CD14-positive monocyte (primary cell): ENCODE data around the gene SATB2. TPM values are rescaled to one million over a fixed set of nuclear protein-coding genes. Genes with fewer than 3 reads are reported as not detected.

Source experiments
- DNase-seq, 3 donors: peaks; one replicate each; pipeline ENCODE4 v3.0.0-alpha.2; 2011 to 2022
- H2AFZ ChIP-seq: 2 replicates; pipeline ENCODE4 v1.6.0; 2012; ENCODE audit warnings: mild to moderate bottlenecking, low read depth, low read length, inconsistent platforms; ENCODE audit not compliant: insufficient read depth, poor library complexity, severe bottlenecking
- H3K27ac ChIP-seq, 2 donors: 1 replicate in 1 of 2; 2 replicates in 1 of 2; pipeline ENCODE4 v1.5.1; 2012 to 2013; ENCODE audit warnings: low read length in 2 of 2, control low read depth in 1 of 2, inconsistent platforms in 1 of 2, low read depth in 1 of 2, mild to moderate bottlenecking in 1 of 2
- H3K27me3 ChIP-seq, 2 donors: one replicate each; pipeline versions ENCODE4 v1.6.0 to v1.6.1; 2011 to 2013; ENCODE audit warnings: low read length in 2 of 2; ENCODE audit not compliant: control insufficient read depth in 2 of 2, insufficient read depth in 2 of 2
- H3K36me3 ChIP-seq, 2 donors: replicated peaks in 1 of 2; 1 replicate in 1 of 2; 2 replicates in 1 of 2; pipeline versions ENCODE4 v1.5.1 to v1.6.1; 2012 to 2013; ENCODE audit warnings: low read length in 2 of 2, control low read depth in 1 of 2, inconsistent platforms in 1 of 2, mild to moderate bottlenecking in 1 of 2; ENCODE audit not compliant: insufficient read depth in 2 of 2, control insufficient read depth in 1 of 2
- H3K4me1 ChIP-seq, 2 donors: 1 replicate in 1 of 2; 2 replicates in 1 of 2; pipeline versions ENCODE4 v1.5.1 to v1.6.1; 2012 to 2013; ENCODE audit warnings: low read length in 2 of 2, control low read depth in 1 of 2, inconsistent platforms in 1 of 2, mild to moderate bottlenecking in 1 of 2, moderate library complexity in 1 of 2; ENCODE audit not compliant: insufficient read depth in 2 of 2, control insufficient read depth in 1 of 2
- H3K4me2 ChIP-seq: replicated peaks from 2 replicates; pipeline ENCODE3; 2012; ENCODE audit warnings: low read length, moderate library complexity, mild to moderate bottlenecking; ENCODE audit not compliant: poor library complexity, severe bottlenecking; ENCODE audit errors: extremely low read depth
- H3K4me3 ChIP-seq, 3 experiments: fragments of 200-600 bp in 1 of 3; sonication (generic) in 1 of 3; replicated peaks in 1 of 3; 1 replicate in 2 of 3; 2 replicates in 1 of 3; pipeline ENCODE4 v1.5.1; 2011 to 2013; ENCODE audit warnings: low read length in 3 of 3, mild to moderate bottlenecking in 3 of 3, control low read depth in 2 of 3, low read depth in 2 of 3, inconsistent platforms in 1 of 3, moderate library complexity in 1 of 3
- H3K79me2 ChIP-seq: 2 replicates; pipeline ENCODE4 v1.6.0; 2012; ENCODE audit warnings: mild to moderate bottlenecking, control low read depth, inconsistent platforms, low read length, moderate library complexity; ENCODE audit not compliant: insufficient read depth
- H3K9ac ChIP-seq: 2 replicates; pipeline ENCODE4 v1.6.0; 2017; ENCODE audit warnings: low read length, mild to moderate bottlenecking; ENCODE audit not compliant: insufficient read depth, poor library complexity, severe bottlenecking
- H3K9me3 ChIP-seq, 2 donors: replicated peaks in 1 of 2; 1 replicate in 1 of 2; 2 replicates in 1 of 2; pipeline versions ENCODE4 v1.5.1 to v1.6.1; 2012 to 2013; ENCODE audit warnings: low read length in 2 of 2, control low read depth in 1 of 2; ENCODE audit not compliant: control insufficient read depth in 1 of 2, insufficient read depth in 1 of 2
- H4K20me1 ChIP-seq: 2 replicates; pipeline ENCODE4 v1.6.0; 2012; ENCODE audit warnings: mild to moderate bottlenecking, low read length, control low read depth, moderate library complexity; ENCODE audit not compliant: insufficient read depth
- H3K27ac Mint-ChIP-seq, 7 donors: one replicate each; pipeline ENCODE4 v1.8.0; 2020; ENCODE audit warnings: mild to moderate bottlenecking in 7 of 7, mixed read lengths in 7 of 7, moderate library complexity in 6 of 7, inconsistent platforms in 2 of 7
- H3K27me3 Mint-ChIP-seq, 3 donors: one replicate each; pipeline ENCODE4 v1.8.0; 2021 to 2022; ENCODE audit warnings: low read depth in 3 of 3, mild to moderate bottlenecking in 3 of 3, mixed read lengths in 3 of 3, moderate library complexity in 3 of 3, inconsistent platforms in 1 of 3
- H3K36me3 Mint-ChIP-seq, 2 donors: one replicate each; pipeline ENCODE4 v1.8.0; 2020; ENCODE audit warnings: mixed read lengths in 2 of 2, inconsistent platforms in 1 of 2, mild to moderate bottlenecking in 1 of 2
- H3K4me1 Mint-ChIP-seq: one replicate; pipeline ENCODE4 v1.8.0; 2020; ENCODE audit warnings: mild to moderate bottlenecking, mixed read lengths
- H3K4me3 Mint-ChIP-seq, 2 donors: one replicate each; pipeline ENCODE4 v1.8.0; 2020; ENCODE audit warnings: mild to moderate bottlenecking in 2 of 2, mixed read lengths in 2 of 2, moderate library complexity in 1 of 2
- H3K9me3 Mint-ChIP-seq, 7 donors: one replicate each; pipeline ENCODE4 v1.8.0; 2020 to 2022; ENCODE audit warnings: mixed read lengths in 7 of 7, mild to moderate bottlenecking in 6 of 7, moderate library complexity in 6 of 7, inconsistent platforms in 2 of 7
- WGBS: methylation state at CpG from one replicate; pipeline ENCODE4 v1.1.5; 2013; ENCODE audit warnings: missing lambda C conversion rate; ENCODE audit not compliant: insufficient coverage; 5-methylcytosine and 5-hydroxymethylcytosine counted together
- intact Hi-C, 2 donors: fragments of 100-400 bp; cut with micrococcal nuclease; formaldehyde crosslinking; loops; one replicate each; pipeline versions ENCODE4 v1.15.0 to v1.15.1; 2023
- polyA plus RNA-seq, 3 donors: library from polyadenylated mRNA; depleted of rRNA in 1 of 3; unstranded in 2 of 3; stranded (reverse) in 1 of 3; fragments of 300-500 nt in 2 of 3; fragments of >200 nt in 1 of 3; fragmentation: Illumina TruSeq in 2 of 3; gene quantifications; 1 replicate in 2 of 3; 2 replicates in 1 of 3; pipeline ENCODE4 v1.2.3, GENCODE V29; 2012 to 2021
- TF ChIP-seq, protein P1 (sequence below): fragments of 200-600 bp; IDR thresholded peaks from one replicate; pipeline ENCODE4 v1.8.0; 2022; ENCODE audit warnings: antibody characterized with exemption, mild to moderate bottlenecking

SATB2 gene
- polyA plus RNA-seq, 3 donors, result 0.13 to 0.69 (median 0.14) TPM

DNA sequence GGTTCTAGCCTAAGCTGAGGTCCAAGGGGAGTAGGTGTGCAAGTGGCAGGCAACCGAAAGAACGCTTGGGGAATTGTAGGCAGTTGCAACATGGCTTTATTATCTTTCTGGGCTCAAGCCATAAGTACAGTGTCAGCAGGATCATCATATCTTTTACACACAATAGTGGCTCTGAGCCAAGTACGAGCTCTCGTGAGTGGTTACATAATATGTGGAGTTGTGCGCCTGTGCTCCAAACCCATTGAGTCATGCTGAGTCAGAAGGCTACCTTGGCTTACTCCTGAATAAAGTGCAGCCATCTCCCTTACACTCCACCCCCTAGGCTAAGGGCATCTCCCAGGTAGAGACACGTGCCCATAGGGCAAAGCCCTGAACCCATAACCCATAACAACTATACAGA, 233.9 kb downstream of the SATB2 start:
- Histone ChIP-seq H3K79me2 (no peaks in the 10 kb centered on the region), H3K4me3 (no peak overlapping the region), H3K9me3 (peaks cover 30 to 44% of the 10 kb centered on the region in 2 donors), H3K36me3 (no peaks in the 10 kb centered on the region), H3K4me2 (no peak overlapping the region), H3K27me3 (no peaks in the 10 kb centered on the region), H3K27ac (no peak overlapping the region), H3K9ac (no peak overlapping the region), H4K20me1 (no peaks in the 10 kb centered on the region), H2AFZ (no peak overlapping the region), H3K4me1 (no peaks in the 10 kb centered on the region)
- Mint-ChIP-seq H3K9me3 (peaks cover 4 to 25% (median 13%) of the 10 kb centered on the region in 7 donors), H3K36me3 (no peaks in the 10 kb centered on the region), H3K27ac (no peak overlapping the region), H3K27me3 (peaks cover 0 to 3% (median 2%) of the 10 kb centered on the region in 3 donors), H3K4me1 (no peaks in the 10 kb centered on the region), H3K4me3 (no peak overlapping the region)
- TF ChIP-seq, protein P1, sequence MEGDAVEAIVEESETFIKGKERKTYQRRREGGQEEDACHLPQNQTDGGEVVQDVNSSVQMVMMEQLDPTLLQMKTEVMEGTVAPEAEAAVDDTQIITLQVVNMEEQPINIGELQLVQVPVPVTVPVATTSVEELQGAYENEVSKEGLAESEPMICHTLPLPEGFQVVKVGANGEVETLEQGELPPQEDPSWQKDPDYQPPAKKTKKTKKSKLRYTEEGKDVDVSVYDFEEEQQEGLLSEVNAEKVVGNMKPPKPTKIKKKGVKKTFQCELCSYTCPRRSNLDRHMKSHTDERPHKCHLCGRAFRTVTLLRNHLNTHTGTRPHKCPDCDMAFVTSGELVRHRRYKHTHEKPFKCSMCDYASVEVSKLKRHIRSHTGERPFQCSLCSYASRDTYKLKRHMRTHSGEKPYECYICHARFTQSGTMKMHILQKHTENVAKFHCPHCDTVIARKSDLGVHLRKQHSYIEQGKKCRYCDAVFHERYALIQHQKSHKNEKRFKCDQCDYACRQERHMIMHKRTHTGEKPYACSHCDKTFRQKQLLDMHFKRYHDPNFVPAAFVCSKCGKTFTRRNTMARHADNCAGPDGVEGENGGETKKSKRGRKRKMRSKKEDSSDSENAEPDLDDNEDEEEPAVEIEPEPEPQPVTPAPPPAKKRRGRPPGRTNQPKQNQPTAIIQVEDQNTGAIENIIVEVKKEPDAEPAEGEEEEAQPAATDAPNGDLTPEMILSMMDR, result no peak
- intact Hi-C loops, result no loop called here
- DNase-seq, result no peak
- 63% methylated on average over 1 of the region's 6 CpGs for WGBS

DNA sequence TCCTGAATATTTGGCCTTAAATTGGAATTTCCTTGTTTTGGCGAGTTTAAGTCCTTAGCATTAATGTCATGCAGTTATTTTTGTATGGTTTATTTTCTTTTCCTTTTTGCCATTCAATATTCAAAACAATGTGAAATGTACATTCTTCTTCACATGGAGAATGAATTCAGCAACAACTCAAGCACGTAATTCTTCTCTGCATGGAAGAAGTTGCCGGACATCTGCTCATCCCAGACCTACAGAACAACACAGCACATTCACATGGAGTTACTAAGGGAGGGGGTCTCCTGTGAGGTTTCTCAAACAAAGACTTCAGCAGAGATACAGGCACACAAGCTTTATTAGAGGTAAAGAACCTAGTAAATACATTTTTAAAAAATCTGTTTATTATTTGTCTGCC, 236.8 kb downstream of the SATB2 start:
- peaks cover 0 to 3% (median 2%) of the 10 kb centered on the region in 3 donors for H3K27me3 Mint-ChIP-seq
- Histone ChIP-seq H4K20me1 (no peaks in the 10 kb centered on the region), H3K4me3 (no peak overlapping the region), H3K9ac (no peak overlapping the region), H3K4me1 (no peaks in the 10 kb centered on the region), H3K9me3 (peaks cover 9 to 21% of the 10 kb centered on the region in 2 donors), H3K27me3 (no peaks in the 10 kb centered on the region), H3K36me3 (no peaks in the 10 kb centered on the region), H2AFZ (no peak overlapping the region), H3K79me2 (no peaks in the 10 kb centered on the region), H3K27ac (no peak overlapping the region), H3K4me2 (no peak overlapping the region)
- DNase-seq, result no peak
- peaks cover 0 to 14% (median 5%) of the 10 kb centered on the region in 7 donors for H3K9me3 Mint-ChIP-seq
- no peaks in the 10 kb centered on the region for H3K4me1 Mint-ChIP-seq
- TF ChIP-seq, protein P1, result no peak
- intact Hi-C loops, result no loop called here
- H3K4me3 Mint-ChIP-seq, result no peak overlapping the region
- H3K36me3 Mint-ChIP-seq, result no peaks in the 10 kb centered on the region
- no peak overlapping the region for H3K27ac Mint-ChIP-seq
- WGBS, result no CpG with 5 or more reads among the region's 3 CpGs
